Effector memory CD4-positive, alpha-beta T cell (primary cell): ENCODE results near the gene APIP.

Experiments used
- DNase-seq, 3 donors: peaks; one replicate each; pipeline ENCODE4 v3.0.0-alpha.2; 2020
- H3K27ac ChIP-seq: 2 replicates; pipeline ENCODE4 v1.7.0; 2013; ENCODE audit warnings: mild to moderate bottlenecking, low read length, moderate library complexity; ENCODE audit not compliant: insufficient read depth, poor library complexity, severe bottlenecking
- H3K27me3 ChIP-seq: replicated peaks from 2 replicates; pipeline ENCODE4 v1.7.0; 2013; ENCODE audit warnings: mild to moderate bottlenecking, low read length; ENCODE audit not compliant: insufficient read depth, control insufficient read depth, poor library complexity, severe bottlenecking
- H3K36me3 ChIP-seq: 2 replicates; pipeline ENCODE4 v1.7.0; 2013; ENCODE audit warnings: mild to moderate bottlenecking, low read length, moderate library complexity; ENCODE audit not compliant: control insufficient read depth, insufficient read depth
- H3K4me1 ChIP-seq: 2 replicates; pipeline ENCODE4 v1.7.0; 2013; ENCODE audit warnings: low read length, mild to moderate bottlenecking; ENCODE audit not compliant: control insufficient read depth, insufficient read depth, poor library complexity, severe bottlenecking
- H3K4me3 ChIP-seq: 2 replicates; pipeline ENCODE4 v1.7.0; 2013; ENCODE audit warnings: low read length, low read depth, mild to moderate bottlenecking; ENCODE audit not compliant: insufficient read depth, poor library complexity, severe bottlenecking
- H3K9me3 ChIP-seq: 2 replicates; pipeline ENCODE4 v1.7.0; 2013; ENCODE audit warnings: mild to moderate bottlenecking, low read length, moderate library complexity; ENCODE audit not compliant: control insufficient read depth

The APIP gene

GRCh38 chr11:34948696-34949095 lies 32.5 kb upstream of the APIP start:
- no peaks in the 10 kb centered on the region for H3K27me3 ChIP-seq
- DNase-seq: no peak

GRCh38 chr11:34944692-34945091 lies 28.5 kb upstream of the APIP start:
- no peaks in the 10 kb centered on the region for H3K9me3 ChIP-seq
- H3K27me3 ChIP-seq: no peaks in the 10 kb centered on the region
- H3K27ac ChIP-seq: no peak overlapping the region
- no peak for DNase-seq
- no peaks in the 10 kb centered on the region for H3K4me1 ChIP-seq
- no peaks in the 10 kb centered on the region for H3K36me3 ChIP-seq
- H3K4me3 ChIP-seq: no peak overlapping the region

More at GRCh38 chr11:34948696-34949095, 32.5 kb upstream of the APIP start:
- no peak overlapping the region for H3K4me3 ChIP-seq
- no peaks in the 10 kb centered on the region for H3K9me3 ChIP-seq
- no peaks in the 10 kb centered on the region for H3K36me3 ChIP-seq
- no peaks in the 10 kb centered on the region for H3K4me1 ChIP-seq
- H3K27ac ChIP-seq: no peak overlapping the region

- no peaks in the 10 kb centered on the region for H3K27me3 ChIP-seq
- DNase-seq: no peak
- H3K27ac ChIP-seq: no peak overlapping the region
- no peak overlapping the region for H3K4me3 ChIP-seq
- H3K9me3 ChIP-seq: no peaks in the 10 kb centered on the region
- H3K36me3 ChIP-seq: no peaks in the 10 kb centered on the region
- H3K4me1 ChIP-seq: no peaks in the 10 kb centered on the region
Observed at GRCh38 chr11:34941688-34942087, 25.5 kb upstream of the APIP start.

- Histone ChIP-seq H3K9me3 (no peaks in the 10 kb centered on the region), H3K4me3 (no peak overlapping the region), H3K27me3 (no peaks in the 10 kb centered on the region), H3K27ac (no peak overlapping the region), H3K4me1 (no peaks in the 10 kb centered on the region), H3K36me3 (no peaks in the 10 kb centered on the region)
- no peak for DNase-seq
Observed at GRCh38 chr11:34940026-34940677, 24.0 kb upstream of the APIP start.

- H3K4me3 ChIP-seq: no peak overlapping the region
- no peaks in the 10 kb centered on the region for H3K4me1 ChIP-seq
- H3K27ac ChIP-seq: no peak overlapping the region
- no peaks in the 10 kb centered on the region for H3K9me3 ChIP-seq
- no peaks in the 10 kb centered on the region for H3K27me3 ChIP-seq
- no peak for DNase-seq
- H3K36me3 ChIP-seq: no peaks in the 10 kb centered on the region
Observed at GRCh38 chr11:34938611-34939010, 22.4 kb upstream of the APIP start.

GRCh38 chr11:34936945-34937629 lies 20.9 kb upstream of the APIP start:
- no peak for DNase-seq
- H3K27me3 ChIP-seq: no peaks in the 10 kb centered on the region
- H3K4me3 ChIP-seq: no peak overlapping the region
- no peak overlapping the region for H3K27ac ChIP-seq
- H3K4me1 ChIP-seq: no peaks in the 10 kb centered on the region
- peaks cover 6% of the 10 kb centered on the region for H3K36me3 ChIP-seq
- no peaks in the 10 kb centered on the region for H3K9me3 ChIP-seq

- H3K9me3 ChIP-seq: no peaks in the 10 kb centered on the region
- H3K4me1 ChIP-seq: peaks cover 3% of the 10 kb centered on the region
- no peak for DNase-seq
- no peak overlapping the region for H3K4me3 ChIP-seq
- no peak overlapping the region for H3K27ac ChIP-seq
- H3K27me3 ChIP-seq: no peaks in the 10 kb centered on the region
- H3K36me3 ChIP-seq: peaks cover 10% of the 10 kb centered on the region
Observed at GRCh38 chr11:34929794-34930763, 13.9 kb upstream of the APIP start.

- Histone ChIP-seq H3K4me1 (peaks cover 3% of the 10 kb centered on the region), H3K27ac (no peak overlapping the region), H3K9me3 (no peaks in the 10 kb centered on the region), H3K36me3 (peaks cover 10% of the 10 kb centered on the region), H3K4me3 (no peak overlapping the region), H3K27me3 (no peaks in the 10 kb centered on the region)
- DNase-seq: no peak
Observed at GRCh38 chr11:34928960-34929680, 12.9 kb upstream of the APIP start.

GRCh38 chr11:34928268-34928959 lies 12.2 kb upstream of the APIP start:
- no peak for DNase-seq
- Histone ChIP-seq H3K27ac (no peak overlapping the region), H3K4me3 (no peak overlapping the region), H3K27me3 (no peaks in the 10 kb centered on the region), H3K4me1 (peaks cover 3% of the 10 kb centered on the region), H3K36me3 (peaks cover 10% of the 10 kb centered on the region), H3K9me3 (no peaks in the 10 kb centered on the region)
